ENCODE results near the gene VMP1. TPM values are rescaled to one million over a fixed set of nuclear protein-coding genes. Genes with fewer than 3 reads are reported as not detected.

The VMP1 gene
- total and polyA plus RNA-seq, 2 of the 13 experiments (the other 11 are each of a cell fraction or from before 2014, with no cell fraction given) = 186 to 271 TPM

- TF ChIP-seq GMEB2 (CRISPR knock-in tag; IDR thresholded peaks at IDR 0.05; ENCODE audit: low read depth) (no peak), SIX4 (CRISPR knock-in tag; IDR thresholded peaks at IDR 0.05) (peak; percentile 42; the same call in 1 of the 2 replicates), SAFB2 (CRISPR knock-in tag; IDR thresholded peaks at IDR 0.05; ENCODE audit: borderline replicate concordance, low read depth) (no peak), ATAD3A (CRISPR knock-in tag; IDR thresholded peaks at IDR 0.05) (no peak), JUNB (CRISPR knock-in tag; IDR thresholded peaks at IDR 0.05; ENCODE audit: borderline replicate concordance) (peak; percentile 94; the same call in 1 of the 2 replicates), PRDM15 (CRISPR knock-in tag; IDR thresholded peaks at IDR 0.05) (no peak), FOSL2 (CRISPR knock-in tag; IDR thresholded peaks at IDR 0.05) (peak; percentile 99), SP1 (IDR thresholded peaks at IDR 0.05) (no peak), SP1 (CRISPR knock-in tag; IDR thresholded peaks at IDR 0.05) (no peak), FOXP1 (IDR thresholded peaks at IDR 0.05) (no peak), FOXP1 (CRISPR knock-in tag; IDR thresholded peaks at IDR 0.05) (peak; percentile 53; the same call in 1 of the 2 replicates), ZNF577 (CRISPR knock-in tag; IDR thresholded peaks at IDR 0.05; ENCODE audit: borderline replicate concordance, low read depth) (no peak), JUND (CRISPR knock-in tag; IDR thresholded peaks at IDR 0.05) (peak; percentile 65; the same call in 1 of the 2 replicates), NFRKB (IDR thresholded peaks at IDR 0.05) (no peak), ZNF10 (CRISPR knock-in tag; IDR thresholded peaks at IDR 0.05; ENCODE audit: borderline replicate concordance, low read depth) (no peak), ZNF296 (CRISPR knock-in tag; conservative IDR thresholded peaks at IDR 0.05) (no peak), POLR2AphosphoS2 (IDR thresholded peaks at IDR 0.05; ENCODE audit: low read depth, low read length) (no peak)
- TF ChIP-seq, protein P1, sequence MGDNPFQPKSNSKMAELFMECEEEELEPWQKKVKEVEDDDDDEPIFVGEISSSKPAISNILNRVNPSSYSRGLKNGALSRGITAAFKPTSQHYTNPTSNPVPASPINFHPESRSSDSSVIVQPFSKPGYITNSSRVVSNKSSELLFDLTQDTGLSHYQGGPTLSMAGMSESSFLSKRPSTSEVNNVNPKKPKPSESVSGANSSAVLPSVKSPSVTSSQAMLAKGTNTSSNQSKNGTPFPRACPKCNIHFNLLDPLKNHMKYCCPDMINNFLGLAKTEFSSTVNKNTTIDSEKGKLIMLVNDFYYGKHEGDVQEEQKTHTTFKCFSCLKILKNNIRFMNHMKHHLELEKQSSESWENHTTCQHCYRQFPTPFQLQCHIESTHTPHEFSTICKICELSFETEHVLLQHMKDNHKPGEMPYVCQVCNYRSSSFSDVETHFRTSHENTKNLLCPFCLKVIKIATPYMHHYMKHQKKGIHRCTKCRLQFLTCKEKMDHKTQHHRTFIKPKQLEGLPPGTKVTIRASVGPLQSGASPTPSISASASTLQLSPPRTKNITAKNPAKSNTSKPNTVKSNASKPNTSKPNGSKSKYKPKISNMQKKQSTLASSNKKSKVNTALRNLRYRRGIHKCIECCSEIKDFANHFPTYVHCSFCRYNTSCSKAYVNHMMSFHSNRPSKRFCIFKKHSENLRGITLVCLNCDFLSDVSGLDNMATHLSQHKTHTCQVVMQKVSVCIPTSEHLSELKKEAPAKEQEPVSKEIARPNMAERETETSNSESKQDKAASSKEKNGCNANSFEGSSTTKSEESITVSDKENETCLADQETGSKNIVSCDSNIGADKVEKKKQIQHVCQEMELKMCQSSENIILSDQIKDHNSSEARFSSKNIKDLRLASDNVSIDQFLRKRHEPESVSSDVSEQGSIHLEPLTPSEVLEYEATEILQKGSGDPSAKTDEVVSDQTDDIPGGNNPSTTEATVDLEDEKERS (CRISPR knock-in tag; IDR thresholded peaks at IDR 0.05) = 0 out of 2 replicates have a peak, but pooled peaks have one; percentile 30
Observed at GRCh38 chr17:59754552-59754951, 47.1 kb downstream of the VMP1 start (continued).
